NOMO-1 treated with dmso at 0.1 percent for 144 hours (cell line): ENCODE results near the gene CHCHD2.
"Not testable (repeated sequence)": the region's sequence is repeated elsewhere in the genome, so short reads cannot be mapped to it uniquely, and the experiment has no call there.

Experiments used
- DNase-seq: peaks from one replicate; lab custom pipeline; 2025; ENCODE audit not compliant: unreplicated experiment; lab: John Stamatoyannopoulos, UW

The CHCHD2 gene, protein sequence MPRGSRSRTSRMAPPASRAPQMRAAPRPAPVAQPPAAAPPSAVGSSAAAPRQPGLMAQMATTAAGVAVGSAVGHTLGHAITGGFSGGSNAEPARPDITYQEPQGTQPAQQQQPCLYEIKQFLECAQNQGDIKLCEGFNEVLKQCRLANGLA

DNA sequence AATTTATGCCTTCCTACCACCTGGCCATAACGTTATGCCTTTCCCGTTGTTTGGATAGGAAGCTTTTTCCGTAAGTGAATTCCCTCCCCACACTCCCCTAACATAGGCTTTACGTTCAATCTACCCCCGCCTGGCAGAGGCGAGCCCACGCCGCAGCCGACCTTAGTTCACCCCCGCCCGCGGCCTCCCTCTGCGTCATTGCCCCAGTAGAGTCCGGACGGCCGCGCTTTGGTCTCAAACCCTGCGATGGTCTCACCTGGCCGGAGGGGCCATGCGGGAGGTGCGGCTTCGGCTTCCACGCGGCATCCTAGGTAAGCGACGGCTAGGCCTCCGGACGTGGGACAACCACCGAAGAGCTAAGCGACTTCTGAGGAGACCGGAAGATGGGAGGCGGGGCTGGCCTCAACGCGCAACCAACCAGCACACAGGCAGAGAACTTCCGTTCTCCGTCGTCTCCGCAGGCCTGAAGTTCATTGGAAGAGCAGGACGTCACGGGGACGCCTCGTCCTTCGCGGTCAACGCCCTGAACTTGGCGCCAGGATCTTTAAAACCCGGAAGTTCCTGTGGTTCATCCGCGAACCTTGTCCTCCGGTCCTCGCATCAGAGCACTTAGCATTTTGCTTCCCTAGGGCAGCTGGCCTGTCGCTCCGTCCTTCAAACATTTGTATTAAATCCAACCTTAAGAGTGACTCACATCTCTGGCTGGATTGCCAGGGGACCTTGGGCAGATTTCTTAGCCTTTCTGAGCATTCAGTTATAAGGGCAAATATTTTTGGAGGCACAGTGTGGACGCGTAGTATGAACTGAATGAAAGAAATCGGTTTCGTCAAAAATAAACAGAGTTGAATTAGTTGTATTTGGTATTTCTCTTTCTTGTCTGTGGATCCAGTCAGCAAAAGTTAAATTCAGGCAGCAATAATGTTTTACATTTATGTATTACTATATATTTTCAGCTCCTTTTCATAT lies at the start of gene CHCHD2:
Gene CHCHD2 (minus strand): TSS at position 369 of the 966 bp plus-strand sequence. CDS start 63 bp downstream, at position 306.
- DNase-seq = peak; percentile 98

DNA sequence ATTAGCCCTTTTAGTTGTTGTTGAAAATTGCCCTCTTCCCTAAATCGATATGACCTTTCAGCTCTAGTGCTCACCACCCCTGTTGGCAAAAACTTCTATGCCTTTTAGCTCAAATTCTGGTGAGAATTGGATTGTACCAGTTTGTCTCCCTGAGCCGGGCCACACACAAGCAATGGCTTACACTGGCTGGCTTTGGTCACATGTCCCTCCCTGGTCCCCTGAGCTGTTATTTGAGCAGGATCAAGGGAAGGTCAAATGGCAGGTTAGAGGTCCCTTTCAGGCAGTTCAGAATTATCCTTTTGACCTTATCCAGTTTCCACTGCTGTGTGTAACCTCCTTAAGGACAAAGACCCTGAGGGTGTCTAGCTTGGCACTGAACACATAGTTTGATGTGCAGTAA lies 24.8 kb upstream of the CHCHD2 start:
- not testable (repeated sequence) for DNase-seq

DNA sequence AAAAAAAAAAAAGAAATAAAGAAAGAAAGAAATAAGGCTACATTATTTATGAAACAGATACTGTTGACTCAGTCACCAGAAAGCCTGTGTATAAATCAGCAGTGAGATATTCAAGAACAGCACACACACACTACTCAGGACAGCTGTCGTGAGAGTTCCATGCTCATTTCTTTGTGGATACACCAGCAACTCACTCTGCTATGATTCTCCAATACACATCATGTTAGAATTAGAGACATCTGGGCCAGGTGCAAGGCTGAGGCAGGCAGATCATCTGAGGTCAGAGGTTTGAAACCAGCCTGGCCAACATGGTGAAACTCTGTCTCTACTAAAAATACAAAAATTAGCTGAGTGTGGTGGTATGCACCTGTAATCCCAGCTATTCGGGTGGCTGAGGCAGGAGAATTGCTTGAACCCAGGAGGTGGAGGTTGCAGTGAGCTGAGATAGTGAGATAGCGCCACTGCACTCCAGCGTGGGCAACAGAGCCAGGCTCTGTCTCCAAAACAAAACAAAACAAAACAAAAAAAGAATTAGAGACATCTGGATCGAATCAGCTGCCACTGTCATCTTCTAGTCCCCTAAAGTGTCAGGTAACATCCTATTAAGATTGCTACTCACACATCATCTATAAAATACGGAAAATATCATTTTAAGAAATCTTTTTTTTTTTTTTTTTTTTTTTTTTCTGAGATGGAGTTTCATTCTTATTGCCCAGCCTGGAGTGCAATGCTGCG lies 21.1 kb upstream of the CHCHD2 start:
- no peak for DNase-seq

DNA sequence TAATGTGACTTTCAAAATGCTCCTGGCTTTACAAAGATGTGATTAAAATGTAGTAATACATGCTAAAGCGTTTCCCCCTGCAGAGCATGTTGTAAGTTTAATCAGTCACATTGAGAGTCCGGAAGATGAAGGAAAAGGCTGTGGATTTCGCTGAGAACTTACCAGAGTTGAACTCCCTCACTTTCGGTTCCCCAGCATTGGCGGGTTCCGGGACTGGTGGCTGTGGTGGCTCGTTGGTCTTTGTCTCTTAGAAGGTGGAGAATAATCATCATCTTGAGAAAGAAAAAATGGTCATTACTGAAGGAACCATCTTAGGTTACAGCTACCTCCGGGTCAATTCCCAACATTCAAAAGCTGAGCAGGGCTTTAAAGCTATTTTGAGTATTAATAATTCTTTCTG lies 19.6 kb upstream of the CHCHD2 start:
- DNase-seq = peak; percentile 25

DNA sequence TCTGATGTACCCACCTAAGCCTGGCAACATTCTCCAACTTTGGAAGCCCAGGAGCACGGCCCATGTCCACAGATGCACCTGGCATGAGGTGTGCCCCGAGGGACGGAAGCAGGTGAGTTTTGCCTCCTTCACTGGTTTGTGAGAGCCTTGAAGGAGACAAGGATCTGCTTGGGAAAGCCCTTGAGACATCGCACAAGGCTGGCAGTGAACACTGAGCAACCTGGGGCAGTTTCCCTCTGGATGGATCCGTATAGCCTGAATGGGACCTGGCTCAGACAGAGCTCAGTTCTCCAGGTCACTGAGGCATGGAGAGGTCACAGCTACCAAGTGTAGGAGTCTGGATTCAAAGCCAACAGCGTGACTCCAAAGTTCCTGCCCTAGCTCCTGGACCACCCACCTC lies 18.7 kb upstream of the CHCHD2 start:
- no peak for DNase-seq

DNA sequence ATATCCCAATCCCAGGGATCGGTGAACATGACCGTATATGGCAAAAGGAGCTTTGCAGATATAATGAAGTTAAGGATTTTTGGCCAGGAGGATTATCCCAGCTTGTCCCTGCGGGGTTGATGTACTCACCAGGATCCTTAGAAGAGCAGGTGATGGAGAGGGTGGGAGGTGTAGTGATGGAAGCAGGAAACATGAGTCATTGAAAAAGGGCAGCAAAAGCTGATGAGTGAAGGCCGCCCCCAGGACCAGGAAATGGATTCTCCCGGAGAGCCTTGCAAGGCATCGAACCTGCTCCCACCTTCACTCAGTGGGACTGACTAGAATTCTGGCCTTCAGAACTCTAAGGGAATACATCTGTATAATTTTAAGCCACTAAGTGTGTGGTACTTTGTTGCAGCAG lies 15.2 kb upstream of the CHCHD2 start:
- DNase-seq = no peak

DNA sequence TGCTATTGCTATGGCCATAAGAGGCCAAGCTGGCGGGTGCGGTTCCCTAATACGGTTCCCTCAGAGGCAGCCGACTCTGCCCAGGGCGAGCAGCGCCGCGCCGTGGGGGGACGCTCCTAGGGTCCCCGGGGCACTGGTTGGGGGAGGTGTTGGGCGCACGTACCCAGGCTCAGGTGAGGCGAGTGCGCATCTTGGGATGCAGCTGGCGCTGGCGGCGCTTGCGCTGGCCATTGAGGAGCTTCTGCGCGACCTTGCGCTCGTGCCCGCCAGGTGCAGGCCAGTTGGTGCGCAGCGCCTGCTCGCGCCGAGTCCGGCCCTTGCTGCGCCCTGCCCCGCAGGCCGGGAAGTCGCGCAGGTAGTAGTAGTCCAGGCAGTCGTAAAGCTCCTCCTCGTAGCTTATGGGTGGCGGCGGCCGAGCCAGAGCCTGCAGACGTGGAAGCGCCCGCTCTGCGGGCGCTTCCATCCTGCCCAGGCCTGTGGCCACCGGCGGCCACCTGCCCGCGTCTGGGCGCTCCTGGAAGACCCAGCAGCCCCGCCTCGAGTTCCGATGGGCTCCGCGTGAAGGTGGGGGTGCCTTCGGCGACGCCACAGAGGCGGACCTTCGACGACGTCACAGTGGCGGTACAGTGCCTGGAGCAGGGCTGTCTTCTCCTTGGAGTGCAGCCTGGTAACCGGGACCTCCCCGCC lies 9.7 kb upstream of the CHCHD2 start, which contains the start of gene NUPR2:
Gene NUPR2 (minus strand): TSS at position 566 of the 687 bp plus-strand sequence. CDS start 103 bp downstream, at position 463.
- no peak for DNase-seq

DNA sequence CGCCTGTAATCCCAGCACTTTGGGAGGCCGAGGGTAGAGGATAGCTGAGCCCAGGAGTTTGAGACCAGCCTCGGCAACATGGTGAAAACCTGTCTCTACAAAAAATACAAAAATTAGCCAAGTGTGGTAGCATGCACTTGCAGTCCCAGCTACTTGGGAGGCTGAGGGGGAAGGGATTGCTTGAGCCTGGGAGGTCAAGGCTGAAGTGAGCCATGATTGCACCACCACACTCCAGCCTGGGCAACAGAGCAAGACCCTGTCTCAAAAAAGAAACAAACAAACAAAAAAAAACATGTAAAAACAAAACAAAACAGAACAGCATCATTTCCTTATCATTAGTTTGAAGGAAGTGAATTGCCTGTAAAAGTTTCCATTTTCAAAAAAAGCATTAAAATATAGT lies 6.0 kb upstream of the CHCHD2 start:
- DNase-seq = not testable (repeated sequence)

DNA sequence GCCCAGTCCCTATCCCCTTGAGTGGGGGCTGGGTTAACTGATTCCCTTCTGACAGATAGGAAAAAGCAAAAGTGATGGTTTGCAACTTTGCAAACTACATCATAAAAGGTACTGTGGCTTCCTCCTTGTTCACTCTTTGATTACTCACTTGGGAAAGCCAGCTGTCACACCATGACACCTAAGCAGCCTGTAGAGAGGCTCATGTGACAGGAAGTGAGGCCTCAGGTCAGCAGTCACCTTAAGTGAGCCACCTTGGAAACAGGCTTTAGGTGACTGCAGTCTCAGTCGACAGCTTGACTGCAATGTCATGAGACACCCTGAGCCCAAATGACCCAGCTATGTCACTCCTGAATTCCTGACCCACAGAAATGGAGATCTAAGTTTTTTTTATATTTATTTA lies 4.3 kb upstream of the CHCHD2 start:
- no peak for DNase-seq

DNA sequence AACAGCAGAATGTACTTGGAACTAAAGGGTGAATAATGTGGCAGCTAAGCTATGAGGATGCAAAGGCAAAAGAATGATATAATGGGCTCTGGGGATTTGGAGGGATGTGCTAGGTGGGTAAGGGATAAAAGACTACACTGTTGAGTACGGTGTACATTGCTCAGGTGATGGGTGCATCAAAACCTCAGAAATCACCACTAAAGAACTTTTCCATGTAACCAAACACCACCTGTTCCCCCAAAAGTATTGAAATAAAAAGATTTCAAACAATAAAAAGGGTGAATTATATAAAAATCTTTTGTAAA lies 1.6 kb upstream of the CHCHD2 start:
- no peak for DNase-seq

DNA sequence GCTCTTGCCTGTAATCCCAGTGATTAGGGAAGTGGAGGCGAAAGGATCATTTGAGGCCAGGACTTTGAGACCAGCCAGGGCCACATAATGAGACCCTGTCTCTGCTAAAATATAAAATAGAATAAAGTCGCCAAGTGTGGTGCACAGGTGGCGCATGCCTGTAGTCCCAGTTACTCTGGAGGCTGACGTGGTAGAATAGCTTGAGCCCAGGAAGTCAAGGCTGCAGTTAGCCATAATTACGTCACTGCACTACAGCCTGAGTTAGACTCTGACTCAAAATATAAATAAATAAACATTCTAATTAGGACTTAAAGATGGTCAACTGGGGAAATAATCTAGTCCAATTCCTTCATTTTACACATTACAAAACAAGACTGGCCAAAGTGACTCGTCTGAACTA lies 768 bp downstream of the CHCHD2 start:
- no peak for DNase-seq

DNA sequence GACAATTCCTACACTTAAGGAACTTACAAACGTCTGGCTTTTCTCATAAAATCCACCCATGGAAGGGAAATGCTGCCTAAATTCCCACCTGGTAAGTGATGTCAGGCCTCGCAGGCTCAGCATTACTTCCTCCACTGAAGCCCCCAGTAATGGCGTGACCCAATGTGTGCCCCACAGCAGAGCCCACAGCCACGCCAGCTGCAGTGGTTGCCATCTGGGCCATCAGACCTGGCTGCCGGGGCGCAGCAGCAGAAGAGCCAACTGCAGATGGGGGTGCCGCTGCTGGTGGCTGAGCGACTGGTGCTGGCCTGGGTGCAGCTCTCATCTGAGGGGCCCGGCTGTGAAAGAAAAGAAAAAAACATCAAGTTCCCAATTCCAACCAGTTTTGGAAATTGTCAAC lies 2.1 kb downstream of the CHCHD2 start:
- DNase-seq = not testable (repeated sequence)

DNA sequence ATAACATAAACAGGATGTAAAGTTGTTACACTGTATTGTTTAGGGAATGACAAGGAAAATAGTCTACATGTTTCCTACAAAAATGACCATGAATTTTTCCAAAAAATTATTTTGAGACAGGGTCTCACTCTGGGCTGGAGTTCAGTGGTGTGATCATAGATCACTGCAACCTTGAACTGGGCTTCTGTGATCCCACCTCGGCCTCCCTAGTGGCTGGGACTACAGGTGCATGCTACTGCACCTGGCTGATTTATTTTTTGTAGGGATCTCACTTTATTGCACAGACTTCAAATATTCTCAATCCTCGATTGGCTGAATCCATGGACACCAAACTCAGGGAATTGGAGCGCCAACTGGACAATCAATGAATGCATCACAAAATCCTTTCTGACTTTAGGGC lies 6.6 kb downstream of the CHCHD2 start:
- DNase-seq = no peak

DNA sequence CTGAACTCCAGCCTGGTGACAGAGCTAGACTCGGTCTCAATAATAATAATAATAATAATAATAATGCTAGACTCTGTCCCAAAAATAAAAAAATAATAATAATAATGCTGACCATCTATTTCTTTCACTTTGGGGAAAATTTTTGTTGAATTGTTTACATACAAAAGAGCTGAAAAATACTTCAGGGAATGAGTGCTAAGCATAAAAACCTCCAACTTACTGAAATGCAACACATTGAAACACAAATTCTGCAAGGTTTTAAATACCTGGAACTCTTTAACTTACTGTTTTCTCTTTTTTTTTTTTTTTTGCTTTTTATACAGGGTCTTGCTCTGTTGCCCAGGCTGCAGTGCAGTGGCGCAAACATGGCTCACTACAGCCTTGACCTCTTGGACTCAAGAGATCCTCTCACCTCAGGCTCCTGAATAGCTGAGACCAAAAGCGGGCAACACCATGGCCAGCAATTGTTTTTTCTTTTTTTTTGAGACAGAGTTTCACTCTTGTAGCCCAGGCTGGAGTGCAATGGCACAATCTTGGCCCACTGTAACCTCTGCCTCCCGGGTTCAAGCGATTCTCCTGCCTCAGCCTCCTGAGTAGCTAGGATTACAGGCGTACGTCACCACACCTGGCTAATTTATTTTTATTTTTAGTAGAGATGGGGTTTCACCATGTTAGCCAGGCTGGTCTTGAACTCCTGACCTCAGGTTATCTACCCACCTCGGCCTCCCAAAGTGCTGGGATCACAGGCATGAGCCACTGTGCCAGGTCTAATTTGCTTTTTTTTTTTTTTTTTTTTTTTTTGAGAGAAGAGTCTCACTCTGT lies 7.9 kb downstream of the CHCHD2 start:
- not testable (repeated sequence) for DNase-seq

DNA sequence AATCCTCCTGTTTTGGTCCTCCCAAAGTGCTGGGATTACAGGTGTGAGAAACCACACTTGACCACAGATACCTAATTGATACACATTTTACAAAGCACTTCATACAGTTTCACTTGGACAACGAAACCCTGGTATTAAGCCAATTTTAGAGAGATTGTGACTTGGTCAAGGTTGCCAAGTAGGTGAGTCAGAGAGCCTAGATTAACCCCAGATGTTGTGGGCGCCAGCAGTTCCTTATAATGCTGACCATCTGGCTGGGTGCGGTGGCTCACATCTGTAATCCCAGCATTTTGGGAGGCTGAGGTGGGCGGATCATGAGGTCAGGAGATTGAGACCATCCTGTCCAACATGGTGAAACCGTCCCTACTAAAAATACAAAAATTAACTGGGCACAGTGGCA lies 8.6 kb downstream of the CHCHD2 start:
- no peak for DNase-seq

DNA sequence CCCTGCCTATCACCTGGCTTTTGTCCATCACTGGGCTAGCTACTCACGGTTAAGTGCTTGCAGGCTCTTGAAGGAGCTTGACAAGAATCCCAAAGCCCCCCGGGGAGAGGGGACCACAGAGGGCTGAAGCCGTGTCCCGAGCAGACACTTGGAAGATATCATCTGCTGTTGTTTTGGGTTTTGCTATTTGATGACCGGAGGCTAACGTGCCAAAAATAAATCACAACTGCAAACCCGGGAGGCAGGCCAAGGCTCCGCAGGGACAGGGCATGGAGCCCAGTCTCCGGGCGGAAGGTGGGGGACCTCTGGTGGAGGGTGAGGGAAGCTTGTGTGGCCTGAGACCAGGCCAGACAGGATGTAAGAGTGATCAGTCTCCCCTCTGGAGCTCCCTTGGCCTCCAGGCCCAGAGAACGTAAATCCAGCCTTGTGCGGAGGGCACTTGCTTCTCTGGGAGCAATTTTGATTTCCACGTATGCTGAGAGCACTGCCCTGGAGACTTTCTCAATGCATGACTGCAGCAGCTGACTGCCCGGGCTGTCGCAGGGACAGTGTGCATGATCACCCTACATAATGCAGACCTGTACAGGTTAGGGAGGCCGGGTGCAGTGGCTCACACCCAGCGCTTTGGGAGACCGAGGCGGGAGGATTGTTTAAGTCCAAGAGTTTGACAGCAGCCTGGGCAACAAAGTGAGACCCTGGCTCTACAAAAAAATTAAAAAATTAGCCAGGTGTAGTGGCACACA lies 13.3 kb downstream of the CHCHD2 start, which contains the start of gene PHKG1:
Gene PHKG1 (minus strand): TSS at position 164 of the 743 bp plus-strand sequence. CDS start 4,011 bp downstream, outside the sequence.
- no peak for DNase-seq

DNA sequence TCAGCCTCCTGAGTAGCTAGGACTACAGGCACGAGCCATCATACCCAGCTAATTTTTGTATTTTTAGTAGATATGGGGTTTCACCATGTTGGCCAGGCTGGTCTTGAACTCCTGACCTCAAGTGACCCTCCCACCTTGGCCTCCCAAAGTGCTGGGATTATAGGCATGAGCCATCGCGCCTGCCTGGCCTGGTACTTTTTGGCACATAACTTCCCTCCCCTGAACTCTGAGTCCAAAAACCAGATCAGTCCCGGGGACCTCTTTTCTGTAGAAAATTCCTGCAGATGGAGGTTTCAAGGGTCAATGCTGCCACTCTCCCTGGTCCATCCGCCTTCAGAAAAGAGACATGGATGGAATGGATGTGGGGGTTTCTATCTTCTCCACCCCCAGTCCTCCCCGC lies 13.9 kb downstream of the CHCHD2 start:
- DNase-seq = not testable (repeated sequence)

DNA sequence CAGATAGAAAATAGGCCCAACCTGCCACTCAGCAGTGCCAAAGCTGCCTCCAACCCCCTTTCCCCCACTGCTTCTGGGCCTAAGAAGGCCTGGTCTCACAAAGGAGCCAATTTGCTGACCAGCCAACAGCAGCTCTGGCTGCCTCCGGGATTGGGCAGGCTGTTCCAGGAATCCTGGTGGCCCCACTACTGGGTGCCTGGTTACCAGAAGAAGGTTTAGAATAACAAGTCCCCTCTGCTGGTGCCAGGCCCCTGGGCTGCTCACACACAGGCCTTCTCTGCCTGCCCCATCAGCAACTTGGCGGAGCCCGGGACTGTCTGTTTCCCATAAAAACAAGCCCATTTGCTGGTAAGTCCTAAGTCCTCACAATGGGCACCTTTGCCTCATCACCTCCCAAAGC lies 14.7 kb downstream of the CHCHD2 start:
- DNase-seq = no peak

DNA sequence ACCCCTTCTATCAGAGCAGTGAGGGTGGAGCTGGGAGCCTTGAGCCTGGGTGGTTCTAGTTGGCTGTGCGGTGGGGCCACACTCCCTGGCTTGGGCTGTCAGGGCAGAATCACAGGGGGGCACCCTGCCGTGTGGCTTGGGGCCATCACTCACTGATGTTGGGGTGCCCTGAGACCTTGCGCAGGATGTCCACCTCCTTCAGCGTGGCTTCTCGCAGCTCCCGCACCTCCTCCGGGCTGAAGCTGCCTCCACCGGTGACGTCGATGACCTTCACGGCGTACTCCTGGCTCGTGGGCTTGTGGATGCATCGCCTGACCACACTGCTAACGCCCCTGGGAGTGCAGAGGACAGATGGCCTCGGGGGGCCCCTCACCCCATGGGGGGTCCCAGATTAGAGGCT lies 18.8 kb downstream of the CHCHD2 start:
- no peak for DNase-seq

DNA sequence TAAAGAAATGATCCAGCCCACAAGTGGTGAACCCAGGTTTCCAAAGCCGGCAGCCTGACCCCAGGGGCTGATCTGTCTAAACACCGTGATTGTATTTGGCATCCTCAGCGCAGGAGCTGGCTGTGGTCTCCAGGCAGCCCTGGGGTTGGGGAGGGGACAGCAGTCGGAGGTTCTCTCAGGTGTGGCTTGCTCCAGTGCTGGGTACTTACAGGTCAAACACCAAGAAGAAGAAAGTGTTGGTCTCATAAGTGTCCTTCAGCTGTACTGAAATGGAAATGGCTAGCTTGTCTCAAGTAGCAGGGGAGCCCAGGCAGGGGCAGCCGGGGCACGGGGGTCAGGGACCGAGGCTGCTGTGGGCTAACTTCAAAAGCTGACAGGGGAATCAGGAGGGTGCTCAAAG lies 19.5 kb downstream of the CHCHD2 start:
- DNase-seq = no peak
